Fibroblast of pulmonary artery (primary cell): Measurements from ENCODE around the gene PRKAG2.
"Not testable (repeated sequence)": the region's sequence is repeated elsewhere in the genome, so short reads cannot be mapped to it uniquely, and the experiment has no call there.

Experiments
- DNase-seq: peaks from one replicate; pipeline ENCODE4 v3.0.0-alpha.2; 2010; ENCODE audit warnings: low read depth
- H3K4me3 ChIP-seq: replicated peaks from 2 replicates; pipeline ENCODE4 v1.5.1; 2011; ENCODE audit warnings: low read depth, mild to moderate bottlenecking, control low read depth, low read length, moderate library complexity
- CTCF ChIP-seq: IDR thresholded peaks from 2 replicates; pipeline ENCODE4 v1.5.1; 2011; ENCODE audit warnings: mild to moderate bottlenecking, control low read depth, low read length, inconsistent platforms; ENCODE audit errors: missing control alignments

PRKAG2 gene

GRCh38 chr7:151801782-151802468 is 75.0 kb downstream of the PRKAG2 start:
- no peak overlapping the region for H3K4me3 ChIP-seq
- TF ChIP-seq CTCF: no peak
- no peak for DNase-seq

GRCh38 chr7:151801291-151801690 is 75.6 kb downstream of the PRKAG2 start:
- H3K4me3 ChIP-seq: no peak overlapping the region
- no peak for DNase-seq
- TF ChIP-seq CTCF: no peak

- no peak overlapping the region for H3K4me3 ChIP-seq
- no peak for DNase-seq
- TF ChIP-seq CTCF: no peak
Observed at GRCh38 chr7:151800861-151801260, 76.1 kb downstream of the PRKAG2 start.

- no peak for DNase-seq
- TF ChIP-seq CTCF: no peak
- no peak overlapping the region for H3K4me3 ChIP-seq
Observed at GRCh38 chr7:151800391-151800790, 76.5 kb downstream of the PRKAG2 start.

GRCh38 chr7:151799506-151799905 is 77.4 kb downstream of the PRKAG2 start:
- DNase-seq: no peak
- TF ChIP-seq CTCF: no peak
- no peak overlapping the region for H3K4me3 ChIP-seq

GRCh38 chr7:151798851-151799448 is 78.0 kb downstream of the PRKAG2 start:
- DNase-seq: no peak
- no peak overlapping the region for H3K4me3 ChIP-seq
- no peak for TF ChIP-seq CTCF

- peak; percentile 88 for DNase-seq
- H3K4me3 ChIP-seq: not testable (repeated sequence)
Observed at GRCh38 chr7:151797667-151798307, 79.1 kb downstream of the PRKAG2 start.
